Parathyroid adenoma (tissue), 2 donors: ENCODE data around the gene GPR27.

Experiments used
- H2AFZ ChIP-seq: fragments of 300-600 bp; sonication (generic); one replicate; pipeline ENCODE4 v1.7.0; 2017; ENCODE audit warnings: antibody characterized with exemption, mild to moderate bottlenecking
- H3K27ac ChIP-seq: fragments of 300-600 bp; sonication (generic); one replicate; pipeline ENCODE4 v1.7.0; 2017
- H3K27me3 ChIP-seq: fragments of 300-600 bp; sonication (generic); one replicate; pipeline ENCODE4 v1.7.0; 2017; ENCODE audit warnings: low read length; ENCODE audit not compliant: control insufficient read depth, insufficient read depth
- H3K36me3 ChIP-seq: fragments of 300-600 bp; sonication (generic); one replicate; pipeline ENCODE4 v1.7.0; 2017; ENCODE audit warnings: low read length; ENCODE audit not compliant: control insufficient read depth, insufficient read depth
- H3K4me1 ChIP-seq: fragments of 300-600 bp; sonication (generic); one replicate; pipeline ENCODE4 v1.7.0; 2017; ENCODE audit warnings: control low read depth
- H3K4me2 ChIP-seq: fragments of 300-600 bp; sonication (generic); one replicate; pipeline ENCODE4 v1.7.0; 2017; ENCODE audit warnings: low read length
- H3K4me3 ChIP-seq: fragments of 300-600 bp; sonication (generic); one replicate; pipeline ENCODE4 v1.7.0; 2017; ENCODE audit warnings: low read depth, low read length
- H3K79me2 ChIP-seq: fragments of 300-600 bp; sonication (generic); one replicate; pipeline ENCODE4 v1.7.0; 2017; ENCODE audit warnings: control low read depth
- H3K9ac ChIP-seq: fragments of 300-600 bp; sonication (generic); one replicate; pipeline ENCODE4 v1.7.0; 2017; ENCODE audit warnings: mild to moderate bottlenecking
- H3K9me3 ChIP-seq: fragments of 300-600 bp; sonication (generic); one replicate; pipeline ENCODE4 v1.7.0; 2017; ENCODE audit warnings: low read length; ENCODE audit not compliant: control insufficient read depth
- CTCF ChIP-seq: fragments of 300-600 bp; sonication (generic); IDR thresholded peaks from one replicate; pipeline ENCODE4 v1.7.0; 2017; ENCODE audit warnings: antibody characterized with exemption, mild to moderate bottlenecking
- donor health status: primary hyperparathyroidism.

Gene GPR27

GRCh38 chr3:71723452-71724170, 30.0 kb upstream of the GPR27 start:
- Histone ChIP-seq H3K4me1 (peaks cover 17% of the 10 kb centered on the region), H2AFZ (no peak overlapping the region), H3K9ac (no peak overlapping the region), H3K4me3 (peak overlapping the region; percentile 59), H3K36me3 (no peaks in the 10 kb centered on the region), H3K79me2 (peaks cover 44% of the 10 kb centered on the region), H3K4me2 (peak overlapping the region; percentile 88), H3K27me3 (no peaks in the 10 kb centered on the region), H3K27ac (no peak overlapping the region), H3K9me3 (no peaks in the 10 kb centered on the region)
- no peak for TF ChIP-seq CTCF

- Histone ChIP-seq H3K9ac (no peak overlapping the region), H3K79me2 (peaks cover 41% of the 10 kb centered on the region), H3K4me1 (peaks cover 17% of the 10 kb centered on the region), H3K4me2 (peak overlapping the region; percentile 88), H3K27ac (no peak overlapping the region), H3K36me3 (no peaks in the 10 kb centered on the region), H2AFZ (no peak overlapping the region), H3K9me3 (no peaks in the 10 kb centered on the region), H3K27me3 (no peaks in the 10 kb centered on the region), H3K4me3 (peak overlapping the region; percentile 59)
- no peak for TF ChIP-seq CTCF
Measured at GRCh38 chr3:71724171-71724453, 29.5 kb upstream of the GPR27 start.

- peak overlapping the region; percentile 59 for H3K4me3 ChIP-seq
- no peaks in the 10 kb centered on the region for H3K9me3 ChIP-seq
- H2AFZ ChIP-seq: peak overlapping the region; percentile 88
- H3K4me2 ChIP-seq: peak overlapping the region; percentile 88
- no peaks in the 10 kb centered on the region for H3K27me3 ChIP-seq
- H3K27ac ChIP-seq: peak overlapping the region; percentile 59
- H3K4me1 ChIP-seq: peaks cover 17% of the 10 kb centered on the region
- H3K36me3 ChIP-seq: no peaks in the 10 kb centered on the region
- H3K79me2 ChIP-seq: peaks cover 38% of the 10 kb centered on the region
- peak overlapping the region; percentile 0 for H3K9ac ChIP-seq
- no peak for TF ChIP-seq CTCF
Measured at GRCh38 chr3:71724584-71725270, 28.9 kb upstream of the GPR27 start.

- peak within 1 kb of the TSS; percentile 0 for H3K9ac ChIP-seq
- peaks cover 23% of the 10 kb centered on the region for H3K4me1 ChIP-seq
- TF ChIP-seq CTCF: no peak
Measured at GRCh38 chr3:71725271-71725991, 28.2 kb upstream of the GPR27 start, which contains the start of gene EIF4E3. Gene EIF4E3 (minus strand): TSS chr3:71725402. CDS start chr3:71725367, 35 bp downstream.

More at GRCh38 chr3:71725271-71725991, 28.2 kb upstream of the GPR27 start, which contains the start of gene EIF4E3:
- H2AFZ ChIP-seq: peak within 1 kb of the TSS; percentile 94
- peak within 1 kb of the TSS; percentile 59 for H3K27ac ChIP-seq
- H3K9me3 ChIP-seq: no peaks in the 10 kb centered on the region
- H3K27me3 ChIP-seq: no peaks in the 10 kb centered on the region
- H3K36me3 ChIP-seq: no peaks in the 10 kb centered on the region
- H3K79me2 ChIP-seq: peaks cover 33% of the 10 kb centered on the region
- peak within 1 kb of the TSS; percentile 59 for H3K4me3 ChIP-seq
- H3K4me2 ChIP-seq: peak within 1 kb of the TSS; percentile 88
